Mucosa of rectum (tissue), 2 donors: ENCODE results near the gene OR14C36.
"Not testable (repeated sequence)": the region's sequence is repeated elsewhere in the genome, so short reads cannot be mapped to it uniquely, and the experiment has no call there.

Experiments used
- H3K27ac ChIP-seq, 2 donors: one replicate each; pipeline ENCODE4 v1.7.0; 2013; ENCODE audit warnings: inconsistent platforms in 2 of 2, low read depth in 2 of 2, low read length in 2 of 2
- H3K27me3 ChIP-seq, 2 donors: one replicate each; pipeline ENCODE4 v1.7.0; 2013; ENCODE audit warnings: low read length in 2 of 2; ENCODE audit not compliant: control insufficient read depth in 2 of 2, insufficient read depth in 2 of 2
- H3K36me3 ChIP-seq, 2 donors: one replicate each; pipeline ENCODE4 v1.7.0; 2013; ENCODE audit warnings: low read length in 2 of 2; ENCODE audit not compliant: control insufficient read depth in 2 of 2, insufficient read depth in 2 of 2
- H3K4me1 ChIP-seq, 2 donors: one replicate each; pipeline ENCODE4 v1.7.0; 2013; ENCODE audit warnings: low read length in 2 of 2, mild to moderate bottlenecking in 1 of 2; ENCODE audit not compliant: control insufficient read depth in 2 of 2, insufficient read depth in 2 of 2
- H3K4me3 ChIP-seq, 2 donors: one replicate each; pipeline ENCODE4 v1.7.0; 2013; ENCODE audit warnings: low read length in 2 of 2
- H3K9ac ChIP-seq, 2 donors: one replicate each; pipeline ENCODE4 v1.7.0; 2013; ENCODE audit warnings: low read length in 2 of 2, low read depth in 1 of 2, mild to moderate bottlenecking in 1 of 2
- H3K9me3 ChIP-seq, 2 donors: one replicate each; pipeline ENCODE4 v1.7.0; 2013; ENCODE audit warnings: low read length in 2 of 2; ENCODE audit not compliant: control insufficient read depth in 2 of 2
- donor health status: healthy.
- donor health status: Normal muscosa, but diverticular disease.

OR14C36 gene

GRCh38 chr1:248348475-248348874 is at the start of gene OR14C36:
OR14C36 (plus strand) TSS chr1:248348775; CDS start chr1:248348775, 0 bp downstream.
- Histone ChIP-seq H3K36me3 (no peaks in the 10 kb centered on the region), H3K9me3 (no peaks in the 10 kb centered on the region), H3K9ac (no peak within 1 kb of the TSS), H3K4me1 (no peaks in the 10 kb centered on the region), H3K27ac (no peak within 1 kb of the TSS), H3K27me3 (no peaks in the 10 kb centered on the region), H3K4me3 (no peak within 1 kb of the TSS)

- Histone ChIP-seq H3K9me3 (no peaks in the 10 kb centered on the region), H3K27me3 (no peaks in the 10 kb centered on the region), H3K4me3 (no peak within 1 kb of the TSS), H3K36me3 (no peaks in the 10 kb centered on the region), H3K9ac (no peak within 1 kb of the TSS), H3K27ac (no peak within 1 kb of the TSS), H3K4me1 (no peaks in the 10 kb centered on the region)
Measured at GRCh38 chr1:248303324-248303723, 45.3 kb upstream of the OR14C36 start, which contains the start of gene OR2T12. OR2T12 (minus strand) TSS chr1:248303424; CDS start chr1:248295578, 7,846 bp downstream.

- not testable (repeated sequence) for H3K9ac ChIP-seq, H3K4me3 ChIP-seq, H3K27ac ChIP-seq, H3K27me3 ChIP-seq, H3K9me3 ChIP-seq, H3K36me3 ChIP-seq, H3K4me1 ChIP-seq
Measured at GRCh38 chr1:248305672-248306071, 42.9 kb upstream of the OR14C36 start.

- H3K4me3 ChIP-seq: no peak overlapping the region
- no peaks in the 10 kb centered on the region for H3K36me3 ChIP-seq
- H3K27ac ChIP-seq: no peak overlapping the region
- no peak overlapping the region for H3K9ac ChIP-seq
- H3K27me3 ChIP-seq: no peaks in the 10 kb centered on the region
- no peaks in the 10 kb centered on the region for H3K4me1 ChIP-seq
- no peaks in the 10 kb centered on the region for H3K9me3 ChIP-seq
Measured at GRCh38 chr1:248306103-248306502, 42.5 kb upstream of the OR14C36 start.

- H3K27me3 ChIP-seq, H3K36me3 ChIP-seq, H3K27ac ChIP-seq, H3K4me1 ChIP-seq, H3K9me3 ChIP-seq, H3K4me3 ChIP-seq, H3K9ac ChIP-seq: not testable (repeated sequence)
Measured at GRCh38 chr1:248306740-248307139, 41.8 kb upstream of the OR14C36 start.

GRCh38 chr1:248316796-248317195 is 31.8 kb upstream of the OR14C36 start:
- no peak overlapping the region for H3K9ac ChIP-seq
- H3K9me3 ChIP-seq: no peaks in the 10 kb centered on the region
- no peaks in the 10 kb centered on the region for H3K36me3 ChIP-seq
- no peak overlapping the region for H3K4me3 ChIP-seq
- H3K27ac ChIP-seq: no peak overlapping the region
- H3K4me1 ChIP-seq: no peaks in the 10 kb centered on the region
- H3K27me3 ChIP-seq: no peaks in the 10 kb centered on the region

- H3K9ac ChIP-seq: no peak within 1 kb of the TSS
- no peak within 1 kb of the TSS for H3K27ac ChIP-seq
- H3K4me1 ChIP-seq: no peaks in the 10 kb centered on the region
- no peak within 1 kb of the TSS for H3K4me3 ChIP-seq
- H3K9me3 ChIP-seq: no peaks in the 10 kb centered on the region
- no peaks in the 10 kb centered on the region for H3K27me3 ChIP-seq
- no peaks in the 10 kb centered on the region for H3K36me3 ChIP-seq
Measured at GRCh38 chr1:248324468-248324867, 24.1 kb upstream of the OR14C36 start, which contains the start of gene OR2M7. OR2M7 (minus strand) TSS chr1:248324568; CDS start chr1:248324568, 0 bp downstream.

GRCh38 chr1:248343451-248343850 is 5.1 kb upstream of the OR14C36 start:
- Histone ChIP-seq H3K27me3 (no peaks in the 10 kb centered on the region), H3K9me3 (peaks cover 0 to 2% of the 10 kb centered on the region in 2 donors), H3K27ac (no peak overlapping the region), H3K4me3 (no peak overlapping the region), H3K36me3 (no peaks in the 10 kb centered on the region), H3K4me1 (no peaks in the 10 kb centered on the region), H3K9ac (no peak overlapping the region)

GRCh38 chr1:248359415-248359814 is 10.8 kb downstream of the OR14C36 start:
- H3K9ac ChIP-seq: no peak overlapping the region
- H3K27ac ChIP-seq: no peak overlapping the region
- peaks cover 0 to 2% of the 10 kb centered on the region in 2 donors for H3K9me3 ChIP-seq
- H3K4me1 ChIP-seq: no peaks in the 10 kb centered on the region
- no peaks in the 10 kb centered on the region for H3K27me3 ChIP-seq
- H3K4me3 ChIP-seq: no peak overlapping the region
- H3K36me3 ChIP-seq: no peaks in the 10 kb centered on the region

- no peaks in the 10 kb centered on the region for H3K4me1 ChIP-seq
- H3K9me3 ChIP-seq: peaks cover 0 to 2% of the 10 kb centered on the region in 2 donors
- H3K27me3 ChIP-seq: no peaks in the 10 kb centered on the region
- no peak within 1 kb of the TSS for H3K9ac ChIP-seq
- H3K4me3 ChIP-seq: no peak within 1 kb of the TSS
- H3K36me3 ChIP-seq: no peaks in the 10 kb centered on the region
- H3K27ac ChIP-seq: no peak within 1 kb of the TSS
Measured at GRCh38 chr1:248361121-248361715, 12.6 kb downstream of the OR14C36 start, which contains the start of gene OR2T4. OR2T4 (plus strand) TSS chr1:248361665; CDS start chr1:248361665, 0 bp downstream.
